Dermis microvascular lymphatic vessel endothelial cell (primary cell): Measurements from ENCODE around the gene CSKMT. TPM values are rescaled to one million over a fixed set of nuclear protein-coding genes. Genes with fewer than 3 reads are reported as not detected.
"Not testable (repeated sequence)": the region's sequence is repeated elsewhere in the genome, so short reads cannot be mapped to it uniquely, and the experiment has no call there.

Experiments
- DNase-seq, 2 donors: peaks; one replicate each; pipeline versions ENCODE4 v3.0.0 to v3.0.0-alpha.2; 2010; ENCODE audit warnings: low read depth in 2 of 2
- total RNA-seq: library from RNA; depleted of rRNA; stranded (reverse); fragments of >200 nt; gene quantifications from 2 replicates; pipeline ENCODE4 v1.2.1, GENCODE V29; 2014

The CSKMT gene
- total RNA-seq, 1 donor from 2014 or later = 4.9 TPM

- no peak for DNase-seq
These were observed 24.5 kb downstream of the CSKMT start, which contains the start of gene LRRN4CL for GRCh38 chr11:62689421-62690183. Gene LRRN4CL, minus strand, starts transcription at chr11:62689530. Its CDS starts 1,022 bp downstream, at chr11:62688508.

- not testable (repeated sequence) for DNase-seq
These were observed 28.5 kb downstream of the CSKMT start for GRCh38 chr11:62693624-62694023.

GRCh38 chr11:62694455-62695167 lies 29.5 kb downstream of the CSKMT start:
- DNase-seq = peak; percentile 74 to 88

- DNase-seq = no peak
These were observed 37.1 kb downstream of the CSKMT start for GRCh38 chr11:62702246-62702645.

- DNase-seq = not testable (repeated sequence)
These were observed 38.8 kb downstream of the CSKMT start for GRCh38 chr11:62703921-62704320.

- peak in 1 of 2 donors; percentile 13 for DNase-seq
These were observed 40.3 kb downstream of the CSKMT start for GRCh38 chr11:62705413-62705812.

- peak; percentile 84 to 95 for DNase-seq
These were observed 41.1 kb downstream of the CSKMT start for GRCh38 chr11:62705880-62706849.

GRCh38 chr11:62706850-62707247 lies 41.7 kb downstream of the CSKMT start:
- DNase-seq = no peak

- DNase-seq = no peak
These were observed 42.3 kb downstream of the CSKMT start, which contains the start of the genes BSCL2 and GNG3 for GRCh38 chr11:62707277-62707861. Gene BSCL2, minus strand, starts transcription at chr11:62707424. Its CDS starts 229 bp downstream, at chr11:62707195. Gene GNG3, plus strand, starts transcription at chr11:62707676. Its CDS starts 620 bp downstream, at chr11:62708296.

GRCh38 chr11:62708392-62708791 lies 43.3 kb downstream of the CSKMT start:
- no peak for DNase-seq

GRCh38 chr11:62708793-62709192 lies 43.7 kb downstream of the CSKMT start:
- peak in 1 of 2 donors; percentile 25 for DNase-seq

GRCh38 chr11:62709247-62710000 lies 44.3 kb downstream of the CSKMT start:
- peak; percentile 94 to 99 for DNase-seq

- peak in 1 of 2 donors; percentile 32 for DNase-seq
These were observed 44.9 kb downstream of the CSKMT start for GRCh38 chr11:62710001-62710345.

- DNase-seq = no peak
These were observed 47.2 kb downstream of the CSKMT start for GRCh38 chr11:62712276-62712812.

- DNase-seq = peak in 1 of 2 donors; percentile 38
These were observed 47.7 kb downstream of the CSKMT start for GRCh38 chr11:62712861-62713260.

- no peak for DNase-seq
These were observed 48.2 kb downstream of the CSKMT start for GRCh38 chr11:62713343-62713742.

GRCh38 chr11:62715150-62716130 lies 50.3 kb downstream of the CSKMT start:
- no peak for DNase-seq

- DNase-seq = no peak
These were observed 51.1 kb downstream of the CSKMT start for GRCh38 chr11:62716206-62716605.

GRCh38 chr11:62716816-62717215 lies 51.7 kb downstream of the CSKMT start:
- no peak for DNase-seq
